ENCODE data around the gene TTC7B.

TTC7B gene

DNA sequence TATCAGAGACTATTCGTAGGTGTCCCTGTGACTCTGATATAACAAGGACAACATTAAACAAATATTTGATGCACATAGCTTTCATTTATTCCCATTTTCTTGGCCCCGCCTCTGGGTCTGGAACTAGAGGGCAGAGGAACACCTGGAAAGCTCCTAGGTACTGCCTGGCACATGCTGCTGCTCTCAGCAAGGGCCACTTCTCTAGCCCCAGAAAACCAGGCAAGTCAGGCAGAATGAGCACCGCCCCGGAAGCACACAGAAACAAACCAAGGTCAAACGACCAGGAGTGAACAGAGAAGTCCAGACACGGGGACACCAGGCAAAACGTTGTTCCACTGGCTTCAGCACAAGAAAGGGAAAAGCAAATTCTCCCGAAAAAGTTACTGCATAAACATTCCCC lies 76.1 kb downstream of the TTC7B start:
- no peak for DNase-seq (ENCODE audit: low spot score)

DNA sequence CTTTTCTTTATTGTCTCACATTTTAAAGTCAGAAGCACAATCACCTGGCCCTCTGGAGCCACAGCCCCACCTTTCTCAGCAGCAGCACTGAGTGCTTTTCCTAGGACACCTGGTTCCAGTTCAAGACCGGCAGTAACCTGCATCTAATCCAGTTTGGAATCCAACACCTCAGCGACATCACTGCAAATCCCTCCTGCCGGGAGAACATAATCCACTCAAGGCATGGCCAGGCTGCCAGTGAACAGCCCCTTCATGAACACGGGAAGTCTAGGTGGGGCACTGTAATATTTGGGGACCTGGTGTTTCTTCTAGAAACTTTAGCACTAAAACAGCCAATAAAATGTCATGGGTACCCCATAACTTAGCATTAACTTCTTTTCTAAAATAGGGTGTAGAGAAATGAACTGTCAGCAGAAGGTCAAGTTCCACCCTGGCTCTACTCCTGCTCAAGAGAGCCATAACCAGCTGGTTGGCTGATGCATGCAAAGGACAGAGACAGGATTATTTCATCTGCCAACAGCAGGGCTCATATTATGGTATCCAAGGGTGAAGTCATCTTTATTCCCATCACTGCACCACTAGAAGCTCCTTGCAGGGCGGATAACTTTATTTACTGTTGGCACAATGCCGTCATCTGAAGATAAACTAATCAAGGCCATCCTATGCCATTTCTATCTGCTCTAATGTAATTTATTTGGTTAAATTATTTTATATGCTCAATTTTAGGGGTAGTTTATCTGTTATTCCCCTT lies 76.7 kb downstream of the TTC7B start:
- no peak for DNase-seq (ENCODE audit: low spot score)

DNA sequence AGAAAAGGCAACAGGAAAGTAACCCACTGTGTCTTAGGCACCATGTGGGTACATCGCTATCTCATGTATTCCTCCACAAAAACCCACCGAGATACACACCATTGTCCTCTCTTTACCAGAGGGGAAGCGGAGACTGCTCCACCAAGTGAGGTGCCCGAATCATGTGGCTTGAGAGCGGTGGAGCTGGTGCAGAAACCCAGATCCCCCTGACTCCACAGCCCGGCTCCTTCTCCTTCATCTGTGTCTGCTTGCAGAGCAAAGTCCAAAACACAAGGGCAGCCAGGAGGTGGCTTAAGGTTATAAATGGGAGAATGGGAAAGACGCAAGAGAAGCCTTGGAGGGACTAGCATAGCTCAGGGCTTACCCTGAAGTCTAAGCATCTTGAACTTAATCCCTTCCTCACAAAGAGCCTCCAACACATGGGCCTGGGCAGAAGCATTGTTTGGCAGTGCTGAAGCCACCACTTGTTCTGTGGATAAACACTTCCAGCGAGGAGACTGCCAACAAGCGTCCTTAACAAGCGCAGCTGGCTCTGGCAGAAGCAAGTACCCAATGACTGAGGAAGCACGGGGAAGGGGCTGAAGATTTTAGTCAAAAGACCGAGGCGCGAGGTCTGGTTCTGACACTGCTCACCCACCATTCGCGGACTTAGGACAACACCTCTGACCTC lies 83.0 kb downstream of the TTC7B start:
- no peak for DNase-seq (ENCODE audit: low spot score)

DNA sequence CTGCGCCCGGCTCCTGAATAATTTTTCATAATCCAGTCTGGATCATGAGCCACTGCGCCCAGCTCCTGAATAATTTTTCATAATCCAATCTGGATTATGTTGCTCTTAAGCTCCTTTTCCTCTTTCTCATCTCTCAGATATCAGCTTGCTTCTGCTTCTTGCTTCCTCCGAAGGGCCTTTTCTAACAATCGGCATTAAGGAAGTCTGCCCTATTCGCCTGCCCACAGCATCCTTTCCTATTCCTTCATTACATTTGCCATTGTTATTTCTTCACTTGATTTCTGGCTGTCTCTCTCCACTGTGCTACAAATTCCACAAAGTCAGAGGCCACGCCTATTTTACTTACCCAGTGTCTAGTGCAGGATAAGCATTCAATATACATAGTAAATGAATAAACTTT lies 83.5 kb downstream of the TTC7B start:
- no peak for DNase-seq (ENCODE audit: low spot score)

DNA sequence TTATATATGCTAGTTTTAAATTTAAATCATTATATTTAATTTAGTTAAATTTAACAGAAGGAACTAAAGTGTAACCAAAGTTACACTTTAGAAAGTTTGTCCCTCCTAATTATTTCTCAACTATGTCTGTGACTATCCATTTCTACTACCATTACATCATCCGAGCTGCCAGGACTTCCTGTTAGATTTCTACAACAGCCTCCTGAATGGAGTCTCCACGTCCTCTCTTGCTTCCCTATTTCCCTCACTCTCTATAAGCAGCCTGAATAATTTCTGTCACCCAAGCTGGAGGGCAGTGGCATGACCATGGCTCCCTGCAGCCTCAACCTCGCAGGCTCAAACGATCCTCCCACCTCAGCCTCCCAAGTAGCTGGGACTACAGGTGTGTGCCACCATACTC lies 84.1 kb downstream of the TTC7B start:
- no peak for DNase-seq (ENCODE audit: low spot score)

DNA sequence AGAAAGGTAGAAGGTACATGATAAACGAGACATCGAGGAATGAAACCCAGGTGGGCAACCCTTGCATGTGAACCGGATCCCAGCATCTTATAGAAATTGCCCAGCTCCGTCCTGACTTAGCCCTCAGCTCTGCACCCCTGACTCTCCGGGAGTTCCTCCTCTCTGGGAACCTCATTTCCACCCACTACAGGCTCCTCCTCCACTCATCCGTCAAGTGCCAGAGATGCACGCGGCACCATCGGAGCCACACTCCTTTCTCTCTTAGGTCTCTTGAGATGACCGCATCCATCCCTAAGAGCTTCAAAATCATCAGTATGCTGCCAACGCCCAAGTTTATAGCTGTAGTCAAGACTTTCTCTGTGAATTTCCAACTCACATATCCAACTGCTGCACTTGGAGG lies 84.7 kb downstream of the TTC7B start:
- no peak for DNase-seq (ENCODE audit: low spot score)

DNA sequence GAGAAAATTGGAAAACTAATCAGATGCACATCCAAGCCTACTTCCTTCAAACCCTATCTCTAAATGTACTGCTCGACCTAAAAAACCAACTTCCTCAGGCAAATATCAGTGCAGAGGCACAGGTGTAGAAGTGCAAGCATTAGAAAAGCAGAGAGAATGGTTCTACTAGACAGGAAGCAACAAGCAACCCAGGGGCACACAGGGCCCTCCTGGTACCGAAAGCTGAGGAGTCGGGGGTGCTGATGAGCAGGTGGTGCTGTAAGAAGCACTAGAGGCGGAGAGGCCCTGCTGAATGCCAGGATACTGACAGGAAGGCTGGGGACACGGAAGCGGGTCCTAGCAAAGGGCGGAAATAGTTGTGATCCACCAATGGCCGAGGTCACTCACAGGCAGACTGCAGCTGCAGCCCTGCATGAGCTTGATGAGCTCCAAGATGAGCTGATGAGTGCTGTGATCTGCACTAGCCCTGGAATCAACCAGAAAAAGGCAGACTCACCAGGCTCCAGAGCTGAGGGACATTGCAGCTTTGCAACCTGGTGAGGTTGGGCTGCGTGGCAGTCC lies 85.9 kb downstream of the TTC7B start:
- DNase-seq (ENCODE audit: low spot score), result no peak

DNA sequence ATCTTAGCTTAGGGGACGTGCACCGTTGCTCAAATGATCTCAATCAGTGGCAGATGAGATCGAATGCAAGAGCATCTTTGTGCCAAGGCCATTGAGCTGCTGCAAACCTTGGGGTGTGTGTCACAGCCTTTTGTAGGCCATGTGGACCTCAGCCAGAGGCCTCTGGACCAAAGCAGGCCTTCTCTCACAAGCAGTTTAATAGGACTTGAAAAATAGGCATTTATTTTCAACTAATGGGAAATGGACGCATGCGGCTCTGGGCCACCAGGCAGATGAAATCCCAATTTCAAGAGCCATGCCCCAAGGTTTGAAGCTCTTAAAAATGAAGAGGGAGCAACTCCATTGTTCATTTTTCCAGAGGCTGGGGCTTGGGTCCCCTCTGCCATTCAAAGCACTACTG lies 87.3 kb downstream of the TTC7B start:
- no peak for DNase-seq (ENCODE audit: low spot score)

DNA sequence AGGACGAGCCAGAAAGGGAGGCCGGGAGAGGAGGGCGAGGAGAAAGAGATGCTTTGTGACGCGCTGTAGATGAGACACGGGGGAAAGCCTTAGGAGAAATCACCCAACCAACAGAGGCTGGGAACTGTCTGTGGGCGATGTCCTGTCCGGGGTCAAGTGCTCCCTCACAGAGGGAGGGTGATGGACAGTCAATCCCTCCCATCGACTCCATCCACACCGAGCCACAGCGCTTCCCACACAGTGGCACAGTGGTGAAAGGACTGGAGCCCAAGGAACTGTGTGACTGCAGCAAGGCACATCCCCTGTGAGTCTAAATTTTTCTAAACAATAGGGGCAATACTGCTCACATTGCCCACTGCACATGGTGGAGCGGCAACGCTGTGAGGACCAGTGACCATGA lies 89.1 kb downstream of the TTC7B start:
- no peak for DNase-seq (ENCODE audit: low spot score)

DNA sequence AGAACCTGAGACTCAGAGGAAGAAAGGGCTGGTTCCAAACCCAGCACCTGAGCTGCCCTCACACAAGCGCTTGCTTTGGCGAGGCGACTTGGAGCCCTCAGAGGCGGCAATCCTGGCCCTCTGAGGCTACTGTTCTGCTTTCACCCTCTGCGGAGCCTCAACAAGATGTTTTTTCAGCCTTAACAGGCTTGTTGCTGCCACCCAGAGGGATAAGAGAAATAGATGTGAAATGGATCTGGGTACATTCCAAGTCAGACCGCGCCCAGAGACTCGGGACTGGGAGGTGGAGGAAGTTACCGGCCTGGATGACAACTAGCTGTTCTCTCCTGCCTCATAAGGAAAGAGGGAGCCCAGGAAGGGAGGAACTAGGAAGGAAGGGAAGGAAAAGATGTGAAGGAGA lies 89.6 kb downstream of the TTC7B start:
- DNase-seq (ENCODE audit: low spot score), result no peak

DNA sequence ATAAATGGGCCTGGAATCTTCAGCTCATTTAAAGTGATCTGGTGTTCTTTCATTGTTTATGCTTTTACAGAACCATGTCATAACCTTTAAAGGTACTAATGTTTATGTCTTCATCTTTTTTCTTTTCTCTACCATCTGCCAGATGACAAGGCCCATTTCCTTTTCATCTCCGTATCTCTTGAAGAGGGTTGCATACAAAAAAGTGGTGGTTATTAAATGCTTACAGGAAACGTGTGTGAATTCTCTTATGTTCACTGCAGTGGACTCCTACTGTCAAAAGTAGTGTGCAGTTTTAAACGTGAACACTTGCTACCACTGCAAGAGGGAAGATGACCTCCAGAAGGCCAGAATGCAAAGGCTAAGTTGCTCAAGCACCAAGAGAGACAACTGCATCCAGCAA lies 91.4 kb downstream of the TTC7B start:
- DNase-seq (ENCODE audit: low spot score), result no peak

DNA sequence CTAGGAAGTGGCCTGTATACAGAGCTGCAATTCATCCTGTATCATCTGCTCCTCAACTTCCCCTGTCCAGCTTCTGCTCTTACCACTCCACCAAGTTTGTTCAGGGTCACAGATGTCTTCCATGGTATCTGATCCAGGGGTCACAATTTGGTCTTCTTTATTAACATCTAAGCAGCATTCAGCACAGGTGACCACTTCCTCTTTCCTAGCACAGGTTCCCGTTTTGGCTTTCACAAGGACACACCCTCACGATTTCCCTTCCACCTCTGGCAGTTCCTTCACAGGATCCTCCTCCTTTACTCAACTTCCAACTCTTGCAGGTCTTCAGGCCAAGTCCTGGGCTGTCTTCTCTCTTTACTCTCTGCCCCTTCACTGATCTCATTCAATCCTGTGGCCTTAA lies 93.6 kb downstream of the TTC7B start:
- DNase-seq (ENCODE audit: low spot score), result no peak

DNA sequence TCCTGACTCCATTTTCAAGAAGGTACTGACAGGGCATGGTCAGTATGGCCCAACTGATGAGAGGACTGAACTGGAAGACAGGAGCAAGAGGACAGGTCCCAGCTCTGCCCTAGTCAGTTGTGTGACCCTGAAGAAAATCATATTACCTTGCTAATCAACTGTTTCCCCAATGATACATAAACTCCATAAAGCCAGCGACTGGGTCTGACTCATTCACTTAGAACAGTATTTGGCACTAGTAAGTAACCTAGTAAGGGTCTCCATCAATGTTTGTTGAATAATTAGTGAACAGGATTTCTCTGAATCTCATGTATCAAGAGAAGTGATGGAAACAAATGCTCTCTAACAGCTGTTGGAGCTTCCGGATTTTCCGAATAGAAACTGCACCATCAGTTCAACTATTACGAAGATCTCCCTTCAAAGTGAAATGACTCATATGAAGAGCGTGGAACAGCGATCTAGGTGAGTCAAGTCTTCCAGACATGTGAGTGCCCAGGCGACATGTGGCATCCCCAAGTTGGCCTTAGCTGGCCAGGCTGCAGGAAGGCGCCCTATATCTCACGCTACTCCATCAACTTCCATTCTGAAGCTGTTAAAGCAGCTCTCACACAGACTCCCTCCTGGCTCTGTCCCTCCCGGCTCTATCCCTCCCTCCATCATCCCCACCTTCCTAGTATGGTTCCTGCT lies 94.5 kb downstream of the TTC7B start:
- DNase-seq (ENCODE audit: low spot score), result no peak

DNA sequence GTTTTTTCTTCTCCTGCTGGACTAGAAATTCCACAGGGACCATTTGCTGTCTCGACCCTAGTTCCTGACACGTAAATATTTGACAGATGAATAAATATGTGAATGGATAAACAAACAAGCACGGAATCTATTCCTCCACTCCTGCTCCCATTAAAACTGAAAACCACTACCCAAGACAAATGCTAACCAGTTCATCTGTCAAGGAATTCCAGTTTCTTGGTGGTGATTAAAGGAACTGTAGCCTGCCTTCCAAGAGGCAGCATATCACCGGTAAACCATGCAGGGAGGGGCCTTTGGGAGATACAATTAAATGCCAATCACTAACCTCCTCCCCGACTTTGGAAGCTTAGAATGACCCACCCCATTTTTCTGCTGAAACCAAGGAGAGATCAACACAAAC lies 95.4 kb downstream of the TTC7B start:
- no peak for DNase-seq (ENCODE audit: low spot score)

DNA sequence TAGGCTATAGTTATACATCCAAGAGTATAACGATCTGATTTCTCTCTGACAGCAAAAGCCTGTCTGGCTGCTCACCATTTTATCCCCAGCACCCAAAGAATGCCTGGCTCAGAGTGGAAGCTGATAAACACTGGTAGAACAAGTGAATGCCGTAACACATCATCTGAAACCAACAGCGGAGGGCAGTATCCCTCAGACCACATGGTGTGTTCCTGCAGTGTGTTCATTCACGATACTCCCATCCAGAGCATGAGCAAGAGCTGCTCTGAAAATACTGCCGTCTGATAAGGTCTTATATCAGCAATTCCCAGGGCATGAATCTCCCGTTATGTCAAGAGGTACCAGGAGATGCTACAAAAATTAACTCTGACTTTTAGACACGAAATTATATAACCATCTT lies 95.9 kb downstream of the TTC7B start:
- DNase-seq (ENCODE audit: low spot score), result no peak

DNA sequence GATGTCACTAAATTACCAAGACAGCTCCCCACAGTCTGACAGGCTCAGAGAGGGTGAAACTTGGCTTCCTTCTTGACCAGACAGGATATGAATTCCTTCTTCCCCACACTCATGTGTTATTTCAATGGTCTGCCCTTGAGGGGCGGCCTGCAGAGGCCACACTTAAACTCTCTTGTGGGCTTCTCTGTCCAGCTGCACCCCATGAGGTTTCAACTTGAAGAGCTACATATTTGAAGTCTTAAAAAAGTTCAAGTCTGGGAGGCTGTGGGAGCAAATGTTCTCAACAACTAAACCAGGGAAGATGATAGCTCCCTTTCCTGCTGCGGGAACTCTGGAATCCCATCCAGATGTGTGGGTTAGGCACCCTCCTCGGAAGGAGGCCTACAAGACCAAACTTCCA lies 98.3 kb downstream of the TTC7B start:
- no peak for DNase-seq (ENCODE audit: low spot score)

DNA sequence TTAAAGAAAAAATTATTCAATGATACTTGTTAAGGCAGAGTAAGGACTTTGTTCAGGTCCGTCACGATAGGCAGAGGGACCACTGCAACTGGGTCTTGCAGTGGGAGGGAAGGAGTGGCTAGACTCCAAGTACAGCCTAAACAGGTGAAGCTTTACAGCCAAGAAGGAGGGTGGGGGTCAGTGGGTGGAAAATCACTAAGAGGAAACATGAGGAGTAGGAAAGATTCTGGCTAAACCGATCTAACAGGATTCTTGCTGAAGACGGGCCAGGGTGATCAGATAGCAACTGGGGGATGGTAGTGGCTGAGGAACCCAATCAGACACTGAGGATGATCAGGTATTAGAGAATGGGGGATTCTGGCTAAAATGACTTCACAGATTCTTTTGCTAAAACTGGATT lies 100.2 kb downstream of the TTC7B start:
- no peak for DNase-seq (ENCODE audit: low spot score)

DNA sequence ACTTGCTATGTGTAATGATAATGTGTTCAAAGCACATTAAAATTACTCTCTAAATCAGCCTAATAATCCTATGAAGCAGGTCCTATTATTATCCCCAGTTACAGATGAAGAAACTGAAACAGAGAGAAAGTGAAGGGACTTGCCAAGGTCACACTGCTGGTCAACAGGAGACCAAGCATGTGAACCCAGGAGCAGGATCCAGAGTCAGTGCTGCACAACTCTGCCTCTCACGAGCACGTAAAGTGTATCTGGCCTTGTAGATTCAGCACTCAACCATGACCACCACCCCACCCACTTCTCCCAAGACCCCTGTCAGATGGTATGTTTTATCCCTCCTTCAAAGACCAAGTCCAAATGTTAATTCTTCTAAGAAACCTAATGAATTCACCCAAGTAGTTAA lies 100.7 kb downstream of the TTC7B start:
- no peak for DNase-seq (ENCODE audit: low spot score)

DNA sequence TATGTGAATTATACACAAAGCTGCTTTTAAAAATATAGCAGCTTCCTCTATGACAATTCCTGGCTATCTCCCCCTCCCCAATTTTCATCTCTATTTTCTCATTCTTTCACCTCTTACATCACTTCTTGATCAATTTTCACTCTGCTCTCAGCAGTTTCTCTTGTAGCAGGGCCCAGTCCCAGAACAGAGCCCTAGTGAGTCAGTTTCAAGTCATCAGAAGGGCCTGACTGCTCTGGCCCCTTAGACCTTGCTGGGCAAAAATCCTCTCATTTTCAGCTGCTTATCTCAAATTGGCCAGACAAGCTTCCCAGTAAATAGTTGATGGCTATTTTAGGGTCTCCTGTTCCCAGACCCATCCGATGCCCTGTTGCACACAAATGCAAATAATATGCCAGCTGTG lies 101.4 kb downstream of the TTC7B start:
- DNase-seq (ENCODE audit: low spot score), result no peak

DNA sequence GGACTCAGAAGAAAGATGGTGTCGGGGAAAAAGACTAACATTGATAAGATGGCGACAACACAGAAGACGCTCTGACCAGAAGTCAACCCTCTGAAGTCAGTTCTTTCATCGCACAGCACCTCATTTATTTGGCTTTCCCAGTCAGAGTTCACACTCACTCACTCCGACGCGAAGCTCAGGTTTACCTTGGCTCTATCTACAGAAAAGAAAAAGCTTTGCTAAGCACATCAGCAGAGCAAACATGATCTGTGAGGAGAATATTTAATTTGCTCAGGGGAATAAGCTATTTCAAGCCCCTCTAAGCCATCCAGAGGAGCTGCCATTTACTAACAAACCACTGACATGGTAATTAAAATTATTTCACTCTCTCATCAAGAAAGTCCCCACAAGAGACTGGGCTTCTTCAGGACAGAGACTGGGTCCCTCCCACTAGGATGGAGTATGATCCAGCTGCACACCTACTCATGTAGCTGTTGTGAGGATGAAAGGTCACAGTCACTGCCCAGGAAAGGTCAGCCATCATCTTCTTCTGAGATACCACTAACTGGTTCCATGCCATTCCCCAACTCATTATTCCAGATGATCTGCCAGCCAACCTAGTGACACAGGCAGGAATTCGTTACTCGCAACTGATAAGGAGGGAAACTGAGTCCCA lies 111.4 kb downstream of the TTC7B start:
- DNase-seq (ENCODE audit: low spot score), result no peak

DNA sequence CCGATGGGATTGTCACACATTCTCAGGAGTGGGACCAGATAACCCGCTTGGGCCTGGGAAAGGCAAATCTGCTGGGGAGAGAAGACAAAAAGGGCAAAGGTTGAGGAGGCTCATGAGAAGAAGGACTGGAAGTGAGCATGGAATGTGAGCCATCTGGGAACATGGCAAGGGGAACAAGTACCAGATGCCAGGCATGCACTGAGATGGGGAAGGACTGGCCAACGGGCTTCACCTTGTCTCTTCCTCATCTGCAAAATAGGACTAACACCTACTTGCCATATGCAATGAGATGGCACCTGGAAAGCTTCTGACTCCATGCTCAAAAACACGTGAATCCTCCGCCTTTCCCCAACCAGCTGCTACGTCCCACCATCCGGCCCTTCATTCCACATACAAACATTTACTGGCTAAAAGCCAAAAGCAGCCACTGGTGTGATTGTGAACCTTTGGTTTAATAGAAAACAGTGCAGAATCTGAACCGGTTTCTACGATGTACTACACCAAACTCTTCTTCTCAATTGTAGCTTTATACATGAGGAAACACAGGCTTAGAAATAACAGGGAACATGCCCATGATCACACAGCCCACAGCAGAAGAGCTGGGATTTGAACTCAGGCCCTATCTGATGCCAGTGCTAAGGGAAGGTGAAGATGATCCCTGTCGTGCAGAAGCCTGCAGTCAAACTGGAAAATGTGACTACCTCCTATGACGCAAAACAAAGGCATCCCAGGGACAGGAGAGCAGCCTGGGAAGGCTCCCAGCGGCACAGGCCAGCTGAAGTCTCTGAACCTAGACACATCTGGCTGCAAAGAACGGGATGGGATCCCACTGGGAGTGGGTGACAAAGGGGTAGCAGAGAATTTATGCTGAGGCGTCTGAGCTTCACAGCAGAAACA lies 112.1 kb downstream of the TTC7B start:
- DNase-seq (ENCODE audit: low spot score), result no peak
